GM19324 (cell line): Measurements from ENCODE around the gene SECISBP2L.
A peak's percentile ranks its signal among the peaks of the same experiment; 100 is the strongest.
"Not testable (repeated sequence)": the region's sequence is repeated elsewhere in the genome, so short reads cannot be mapped to it uniquely, and the experiment has no call there.

ENCODE experiments used
- ATAC-seq: cut with Tn5 transposase; IDR thresholded peaks from one replicate; pipeline ENCODE4 v1.9.1; 2021; ENCODE audit warnings: mild to moderate bottlenecking, moderate library complexity; ENCODE audit not compliant: unreplicated experiment, low FRiP score

Gene SECISBP2L, protein sequence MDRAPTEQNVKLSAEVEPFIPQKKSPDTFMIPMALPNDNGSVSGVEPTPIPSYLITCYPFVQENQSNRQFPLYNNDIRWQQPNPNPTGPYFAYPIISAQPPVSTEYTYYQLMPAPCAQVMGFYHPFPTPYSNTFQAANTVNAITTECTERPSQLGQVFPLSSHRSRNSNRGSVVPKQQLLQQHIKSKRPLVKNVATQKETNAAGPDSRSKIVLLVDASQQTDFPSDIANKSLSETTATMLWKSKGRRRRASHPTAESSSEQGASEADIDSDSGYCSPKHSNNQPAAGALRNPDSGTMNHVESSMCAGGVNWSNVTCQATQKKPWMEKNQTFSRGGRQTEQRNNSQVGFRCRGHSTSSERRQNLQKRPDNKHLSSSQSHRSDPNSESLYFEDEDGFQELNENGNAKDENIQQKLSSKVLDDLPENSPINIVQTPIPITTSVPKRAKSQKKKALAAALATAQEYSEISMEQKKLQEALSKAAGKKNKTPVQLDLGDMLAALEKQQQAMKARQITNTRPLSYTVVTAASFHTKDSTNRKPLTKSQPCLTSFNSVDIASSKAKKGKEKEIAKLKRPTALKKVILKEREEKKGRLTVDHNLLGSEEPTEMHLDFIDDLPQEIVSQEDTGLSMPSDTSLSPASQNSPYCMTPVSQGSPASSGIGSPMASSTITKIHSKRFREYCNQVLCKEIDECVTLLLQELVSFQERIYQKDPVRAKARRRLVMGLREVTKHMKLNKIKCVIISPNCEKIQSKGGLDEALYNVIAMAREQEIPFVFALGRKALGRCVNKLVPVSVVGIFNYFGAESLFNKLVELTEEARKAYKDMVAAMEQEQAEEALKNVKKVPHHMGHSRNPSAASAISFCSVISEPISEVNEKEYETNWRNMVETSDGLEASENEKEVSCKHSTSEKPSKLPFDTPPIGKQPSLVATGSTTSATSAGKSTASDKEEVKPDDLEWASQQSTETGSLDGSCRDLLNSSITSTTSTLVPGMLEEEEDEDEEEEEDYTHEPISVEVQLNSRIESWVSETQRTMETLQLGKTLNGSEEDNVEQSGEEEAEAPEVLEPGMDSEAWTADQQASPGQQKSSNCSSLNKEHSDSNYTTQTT

DNA sequence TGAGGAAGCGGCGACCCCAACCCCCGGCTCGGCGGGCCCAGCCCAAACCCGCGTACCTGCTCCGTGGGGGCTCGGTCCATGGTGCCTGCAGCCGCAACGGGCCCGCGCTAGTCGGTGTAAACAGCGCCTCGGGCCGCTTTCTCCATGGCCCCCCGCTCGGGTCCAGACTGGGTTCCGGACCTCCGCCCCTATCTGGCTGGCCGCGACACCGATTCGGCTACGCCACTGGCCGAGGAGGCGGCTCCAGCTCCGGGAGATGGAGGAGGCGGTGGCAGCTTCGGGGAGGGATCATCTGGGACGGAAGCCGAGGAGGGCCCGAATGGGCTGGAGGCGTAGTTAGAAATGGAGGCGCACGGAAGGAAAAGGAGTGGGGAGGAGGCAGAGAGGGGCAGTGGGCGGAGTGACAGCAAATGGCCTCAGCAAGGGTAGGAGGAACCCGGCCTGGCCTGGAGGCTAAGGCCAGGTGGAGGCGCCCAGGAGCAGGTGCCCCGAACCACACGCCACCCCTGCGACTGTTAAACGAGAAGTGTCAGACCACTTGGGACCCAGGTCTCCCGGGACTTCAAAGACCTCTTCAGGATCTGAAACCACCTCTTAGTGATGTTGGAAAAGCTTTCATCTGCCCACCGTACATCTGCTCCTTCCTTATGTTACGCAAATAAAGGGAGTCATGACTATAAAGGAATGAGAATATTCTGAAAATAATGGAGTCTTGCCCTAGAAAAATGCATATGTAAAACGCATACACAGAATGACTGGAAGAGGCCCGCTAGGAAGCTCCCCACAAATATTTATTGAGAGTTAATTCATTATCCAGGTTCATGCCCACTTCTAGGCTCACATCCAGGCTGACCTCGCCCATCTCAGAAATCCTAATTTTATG is at the start of gene SECISBP2L:
TSS of gene SECISBP2L (minus strand) at position 227 of the 883 bp plus-strand sequence. CDS start at position 80, 147 bp downstream.
- peak; percentile 98 for ATAC-seq

DNA sequence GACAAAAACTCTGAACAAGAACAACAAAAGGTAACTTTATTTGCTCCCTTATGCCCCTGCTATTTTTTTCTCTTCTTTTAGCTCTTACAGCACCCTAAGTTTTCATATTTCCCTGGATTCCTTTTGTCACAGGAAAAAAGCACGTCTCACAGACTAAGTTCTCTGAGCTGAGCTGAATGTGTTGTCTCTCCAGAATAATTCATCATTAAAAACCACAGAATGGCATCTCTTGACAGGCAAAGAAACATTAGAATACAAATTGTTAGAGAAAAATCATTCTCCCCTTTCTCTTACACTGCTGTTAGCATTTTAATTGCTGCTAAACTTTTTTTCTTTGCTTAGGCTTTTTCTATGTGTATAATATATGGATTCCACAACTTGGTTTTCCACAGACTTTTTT is 48.7 kb upstream of the SECISBP2L start:
- no peak for ATAC-seq

DNA sequence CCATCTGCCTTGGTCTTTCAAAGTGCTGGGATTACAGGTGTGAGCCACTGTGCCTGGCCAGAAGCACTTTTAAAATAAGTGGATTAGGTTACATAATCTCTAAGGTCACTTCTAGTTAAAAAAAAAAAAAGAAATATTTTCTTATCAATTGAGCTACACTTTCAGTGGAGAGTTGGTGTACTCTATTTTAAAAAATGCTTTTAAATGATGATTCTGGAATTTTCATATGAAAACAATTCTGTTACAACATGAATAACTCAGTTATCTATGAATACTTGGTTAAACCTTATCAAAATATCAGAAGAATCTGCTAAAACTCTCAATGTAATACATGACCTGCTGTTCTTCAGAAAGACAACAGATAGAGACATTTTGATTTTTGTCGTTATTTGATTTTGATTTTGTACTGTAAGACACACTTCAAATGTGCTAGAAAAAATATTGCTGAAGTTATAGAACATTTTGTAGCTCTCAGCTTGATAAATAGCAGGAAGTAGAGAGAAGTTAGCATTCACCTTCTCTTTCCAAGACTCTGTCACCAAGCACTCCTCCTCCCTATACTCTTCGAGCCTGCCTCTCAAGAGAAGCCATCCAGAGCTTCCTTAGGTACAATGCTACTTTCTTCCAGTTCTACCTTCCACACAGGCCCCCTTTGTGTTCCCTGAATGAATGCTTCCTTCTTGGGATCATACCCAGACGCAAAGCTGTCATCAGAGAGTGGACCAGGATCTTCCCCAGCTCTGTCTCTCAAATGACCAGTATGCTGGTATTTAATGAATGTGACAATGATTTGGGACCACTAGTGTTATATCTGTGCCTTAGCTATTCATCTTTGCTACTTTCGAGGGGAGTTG is 47.2 kb upstream of the SECISBP2L start:
- no peak for ATAC-seq

DNA sequence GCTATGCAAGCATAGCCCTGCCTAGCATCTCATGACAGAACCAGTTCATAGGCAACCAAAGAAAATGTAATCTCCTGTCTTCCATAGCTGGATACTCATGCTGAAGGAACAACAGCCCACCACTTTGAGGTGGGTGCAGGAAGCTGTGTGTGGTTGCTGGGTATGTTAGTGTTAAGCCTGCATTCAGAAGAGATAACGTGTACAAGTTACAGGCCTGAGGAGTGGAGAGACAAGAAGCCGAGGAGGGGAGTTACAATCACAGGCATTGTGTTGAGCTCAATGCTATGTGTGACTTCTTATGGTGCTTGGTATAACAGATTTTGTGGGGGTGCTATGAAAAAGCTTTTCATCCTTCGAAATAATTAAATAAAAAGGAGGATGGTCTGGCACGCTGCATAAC is 42.8 kb upstream of the SECISBP2L start:
- ATAC-seq, result no peak

DNA sequence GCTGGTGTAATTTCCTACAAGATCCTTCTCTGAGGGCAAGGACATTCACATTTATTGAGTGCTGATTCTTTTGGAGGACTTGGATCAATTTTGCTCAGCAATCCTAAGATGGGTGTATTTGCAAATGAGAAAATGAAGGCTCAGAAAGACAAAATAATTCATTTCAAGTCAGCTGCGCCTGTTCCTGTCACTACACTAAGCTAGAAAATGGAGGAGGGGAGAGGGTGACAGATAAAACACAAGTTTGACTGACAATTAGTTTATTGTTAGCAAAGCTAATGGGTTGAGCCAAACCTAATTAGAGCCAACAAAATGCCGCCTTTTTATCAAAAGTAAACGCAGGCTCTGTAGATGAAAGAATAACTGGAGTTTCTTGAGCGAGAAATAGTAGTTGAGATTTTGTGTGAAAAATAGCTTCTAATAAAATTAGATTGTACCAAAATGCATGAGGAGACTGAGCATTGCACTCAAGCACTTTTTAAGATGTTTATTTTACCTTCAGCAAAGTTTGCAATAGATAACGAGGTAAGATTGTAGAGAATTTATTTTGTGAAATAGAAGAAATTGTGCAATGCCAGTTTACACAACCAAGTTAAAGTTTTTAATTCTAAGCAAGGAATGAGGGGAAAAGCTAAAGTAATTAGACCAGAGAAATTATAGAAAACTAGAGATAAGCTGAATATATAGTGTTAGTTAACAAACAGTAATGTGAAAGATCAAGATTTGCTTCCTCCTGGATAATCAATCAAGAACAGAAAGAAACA is 39.6 kb upstream of the SECISBP2L start:
- no peak for ATAC-seq

DNA sequence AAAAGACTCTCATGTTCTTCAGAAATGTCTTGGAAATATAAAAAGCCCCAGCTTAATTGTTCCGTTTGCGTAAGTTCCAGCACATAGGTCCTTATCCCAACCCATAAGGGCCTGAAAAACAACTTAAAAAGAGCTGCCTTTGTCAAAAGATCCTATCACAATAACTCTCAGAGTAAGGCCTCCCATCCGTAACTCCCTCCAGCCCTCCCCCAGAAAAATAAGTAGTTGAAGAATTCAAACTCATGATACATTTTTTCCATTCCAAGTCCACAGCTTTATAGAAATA is 38.0 kb upstream of the SECISBP2L start:
- no peak for ATAC-seq

DNA sequence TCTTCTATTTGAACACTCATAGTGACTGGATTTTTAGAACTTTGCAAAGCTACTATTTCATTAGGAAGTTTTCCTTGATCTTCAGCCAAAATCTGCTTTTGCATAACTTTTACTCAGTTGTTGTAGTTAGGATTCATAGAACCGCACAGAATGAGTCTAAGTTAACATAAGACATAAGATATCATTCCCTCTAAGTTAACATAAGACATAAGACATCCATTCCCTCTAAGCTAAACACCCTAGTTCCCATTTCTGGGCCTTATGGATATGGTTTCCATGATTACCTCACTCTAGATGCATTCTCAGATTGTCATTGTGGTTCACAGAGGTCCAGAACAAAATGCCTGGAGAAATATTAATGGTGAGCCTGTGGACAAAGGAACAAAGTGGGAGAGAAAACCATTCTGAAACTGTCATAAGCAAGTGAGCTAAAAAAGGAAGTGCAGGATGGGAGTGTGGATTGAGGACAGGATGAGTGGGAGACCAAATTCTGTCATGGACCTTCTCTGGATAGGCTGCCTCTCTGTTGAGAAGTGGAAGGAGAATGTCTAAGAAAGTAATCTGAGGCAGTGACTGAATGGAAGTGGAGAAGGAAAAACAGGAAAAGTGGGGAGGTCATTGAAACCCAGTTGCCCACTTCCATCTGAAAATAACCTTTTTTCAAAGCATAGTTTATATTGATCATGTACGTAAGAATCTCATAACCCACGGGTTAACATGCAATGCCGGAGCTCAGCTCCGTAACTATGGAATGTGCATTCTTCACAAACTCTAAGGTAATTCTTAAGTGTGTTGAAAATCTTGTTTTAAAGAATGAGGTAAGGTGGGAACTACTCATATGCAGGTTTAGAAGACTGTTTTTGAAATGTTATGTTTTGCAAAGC is 37.4 kb upstream of the SECISBP2L start:
- no peak for ATAC-seq

DNA sequence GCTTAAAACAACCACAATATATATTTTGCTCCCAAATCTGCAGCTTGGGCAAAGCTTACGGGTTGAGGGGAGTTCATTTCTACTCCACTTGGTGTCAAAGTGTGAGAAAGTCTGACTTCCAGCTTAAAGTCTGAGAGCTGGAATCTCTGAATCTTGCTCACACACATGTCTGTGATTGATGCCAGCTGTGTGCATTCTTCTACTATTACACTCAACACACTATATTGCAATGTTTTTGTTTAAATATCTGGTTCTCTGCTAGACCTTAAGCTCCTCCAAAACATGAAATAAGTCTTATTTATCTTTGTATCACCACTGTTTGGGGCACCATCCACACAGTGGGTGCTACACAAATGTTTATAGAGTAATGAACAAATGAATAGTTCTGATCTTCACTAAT is 36.7 kb upstream of the SECISBP2L start:
- ATAC-seq, result no peak

DNA sequence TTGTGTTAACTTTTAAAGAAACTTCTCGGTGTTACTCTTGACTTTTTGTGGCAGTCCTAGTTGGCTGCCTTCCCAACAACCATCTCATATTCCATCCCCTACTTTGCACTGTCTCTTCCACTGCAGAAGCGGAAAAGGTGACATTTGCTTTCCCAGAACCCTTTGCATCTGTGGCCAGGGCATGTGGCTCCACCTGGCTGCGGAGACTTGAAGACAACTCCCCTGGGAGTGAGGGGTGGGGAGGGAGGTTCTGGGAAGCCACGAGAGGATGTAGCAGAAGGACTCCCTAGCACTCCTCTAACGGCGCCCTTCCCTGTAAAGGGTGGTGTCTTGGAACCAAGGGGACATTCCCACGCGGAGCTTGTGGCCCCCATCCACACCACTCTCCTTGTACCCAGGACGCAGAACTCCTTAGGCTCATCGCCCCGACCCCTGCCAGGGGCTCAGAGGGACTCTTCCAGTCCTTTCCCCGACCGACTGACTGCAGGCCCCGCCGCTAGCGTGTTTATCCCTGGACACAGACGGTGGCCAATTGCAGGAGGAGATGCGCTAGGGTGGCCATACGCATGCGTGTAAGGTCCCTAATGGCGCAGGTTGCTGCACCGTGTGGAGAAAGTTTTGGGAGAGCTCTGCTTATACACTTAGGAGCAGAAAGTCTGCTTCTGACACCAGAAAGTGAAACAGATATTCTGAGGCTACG is 33.2 kb upstream of the SECISBP2L start:
- no peak for ATAC-seq

DNA sequence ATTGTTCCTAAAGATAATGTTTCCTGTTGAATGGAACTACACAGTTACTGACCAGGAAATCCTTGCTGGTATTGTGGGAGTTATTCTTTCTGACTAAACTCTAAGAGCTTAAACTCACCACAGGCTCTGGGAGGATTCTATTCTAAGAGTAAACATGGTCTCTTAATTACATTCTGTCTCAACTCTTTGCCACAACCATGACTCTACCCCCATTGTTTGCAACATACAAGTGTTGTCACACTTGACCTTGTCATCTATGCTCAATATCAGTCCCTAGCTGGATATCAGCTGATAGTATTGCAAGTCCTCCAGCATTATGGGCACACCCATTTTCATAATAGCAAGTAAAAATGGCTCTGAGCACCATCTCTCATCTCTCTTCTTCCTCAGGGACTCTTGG is 29.6 kb upstream of the SECISBP2L start:
- ATAC-seq, result no peak

DNA sequence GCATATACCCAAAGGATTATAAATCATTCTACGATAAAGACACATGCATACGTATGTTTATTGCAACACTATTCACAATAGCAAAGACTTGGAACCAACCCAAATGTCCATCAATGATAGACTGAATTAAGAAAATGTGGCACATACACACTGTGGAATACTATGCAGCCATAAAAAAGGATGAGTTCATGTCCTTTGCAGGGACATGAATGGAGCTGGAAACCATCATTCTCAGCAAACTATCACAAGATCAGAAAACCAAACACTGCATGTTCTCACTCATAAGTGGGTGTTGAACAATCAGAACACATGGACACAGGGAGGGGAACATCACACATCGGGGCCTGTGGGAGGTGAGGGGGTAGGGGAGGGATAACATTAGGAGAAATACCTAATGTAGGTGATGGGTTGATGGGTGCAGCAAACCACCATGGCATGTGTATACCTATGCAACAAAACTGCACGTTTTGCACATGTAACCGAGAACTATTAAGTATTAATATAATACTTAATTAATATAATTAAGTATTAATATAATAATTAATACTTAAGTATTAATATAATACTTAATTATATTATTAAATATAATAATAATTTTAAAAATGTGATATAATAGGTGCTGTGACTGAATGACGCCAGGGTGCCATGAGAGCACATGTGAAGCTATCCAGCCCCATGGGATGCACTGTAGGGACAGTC is 28.5 kb upstream of the SECISBP2L start:
- not testable (repeated sequence) for ATAC-seq

DNA sequence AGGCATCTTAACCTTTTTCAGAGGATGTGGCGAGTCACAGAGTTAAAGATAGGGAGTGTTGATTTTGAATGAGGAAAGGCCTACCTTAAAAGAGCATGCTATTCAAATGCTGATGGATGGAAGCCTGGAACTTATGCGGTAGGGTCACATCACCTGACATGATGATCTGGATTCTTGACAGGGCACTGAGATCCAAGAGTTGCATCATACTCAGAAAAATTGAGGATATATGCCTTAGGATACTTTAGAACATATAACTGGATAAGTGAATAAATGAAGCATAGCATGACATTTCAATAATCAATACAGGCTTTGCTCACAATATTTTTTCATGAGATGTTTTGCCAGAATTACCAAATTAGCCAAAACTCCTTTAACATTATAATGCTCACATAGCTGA is 20.1 kb upstream of the SECISBP2L start:
- ATAC-seq, result no peak

DNA sequence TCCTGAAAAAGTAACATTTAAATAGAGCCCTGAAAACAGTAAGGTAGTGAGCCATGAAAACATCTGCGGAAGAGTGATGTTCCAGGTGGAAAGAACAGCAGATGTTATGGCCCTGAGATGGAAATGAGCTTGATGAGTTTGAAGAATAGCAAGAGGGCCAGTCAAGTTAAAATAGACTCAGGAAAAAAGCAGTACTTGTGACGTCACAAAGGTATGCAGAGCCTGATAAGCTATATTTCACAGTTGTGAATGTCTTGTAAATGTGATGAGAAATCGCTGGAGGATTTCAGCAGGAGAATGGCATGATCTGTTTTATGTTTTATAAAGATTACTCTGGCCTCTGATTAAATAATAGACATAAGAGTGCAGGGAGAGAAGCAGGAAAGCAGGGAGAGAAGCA is 18.6 kb upstream of the SECISBP2L start:
- no peak for ATAC-seq

DNA sequence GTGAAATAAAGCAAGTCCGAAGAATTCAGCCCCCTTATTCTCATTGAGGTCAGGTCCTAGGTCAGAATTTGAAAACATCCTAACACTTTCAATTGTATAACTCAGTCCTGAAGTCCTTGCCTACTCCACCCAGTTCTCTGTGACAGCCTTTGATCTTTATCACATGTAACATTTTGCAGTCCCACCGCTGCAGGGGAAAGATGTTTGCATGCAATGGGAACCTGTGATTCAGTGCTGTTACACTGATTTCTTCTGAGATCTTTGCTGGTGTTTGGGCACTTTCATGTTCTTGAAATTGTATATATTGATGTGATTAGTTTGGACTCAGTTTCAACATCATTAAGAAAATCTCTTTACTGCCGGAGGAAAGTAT is 18.0 kb upstream of the SECISBP2L start:
- ATAC-seq, result no peak

DNA sequence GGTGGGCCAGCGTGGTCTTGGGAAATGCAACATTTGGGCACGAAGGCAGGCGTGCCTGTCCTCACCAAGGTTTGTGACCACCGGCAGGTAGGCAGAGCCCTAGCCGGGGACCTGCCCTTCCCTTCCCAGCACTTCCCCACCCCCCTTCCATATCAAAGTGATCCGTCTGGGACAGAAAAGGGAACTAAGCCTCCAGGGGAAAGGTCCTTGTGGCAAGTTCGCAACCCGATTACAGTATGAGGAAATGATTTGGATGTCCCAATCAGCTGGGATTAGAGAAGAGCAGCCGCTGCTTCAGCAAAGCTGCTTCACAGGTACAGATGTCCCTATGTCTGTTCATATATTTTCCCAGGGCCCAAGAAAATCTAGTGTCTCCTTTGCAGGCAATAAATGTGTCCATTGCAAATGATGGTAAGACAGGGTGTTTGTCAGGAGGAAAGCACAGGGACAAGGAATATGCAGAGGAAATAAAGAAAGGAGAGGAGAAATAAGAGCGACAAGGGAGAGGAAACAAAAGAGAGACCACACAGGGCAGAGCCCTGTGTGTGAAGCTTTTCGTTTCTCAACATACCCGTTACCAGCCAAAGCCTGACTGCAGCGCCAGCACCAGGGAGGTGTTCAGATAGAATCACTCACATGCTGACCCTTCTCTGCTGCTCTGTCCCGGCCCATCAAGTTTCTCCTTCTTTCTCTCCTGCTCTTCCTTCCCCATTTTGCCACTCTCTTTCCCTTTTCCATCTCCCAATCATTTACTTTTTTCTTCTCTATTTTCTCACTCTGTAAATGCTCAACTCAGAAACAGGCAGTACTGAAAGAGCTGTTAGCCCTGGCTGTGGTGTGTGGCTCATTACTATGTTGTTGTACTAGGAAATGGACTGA is 17.4 kb upstream of the SECISBP2L start:
- ATAC-seq, result no peak

DNA sequence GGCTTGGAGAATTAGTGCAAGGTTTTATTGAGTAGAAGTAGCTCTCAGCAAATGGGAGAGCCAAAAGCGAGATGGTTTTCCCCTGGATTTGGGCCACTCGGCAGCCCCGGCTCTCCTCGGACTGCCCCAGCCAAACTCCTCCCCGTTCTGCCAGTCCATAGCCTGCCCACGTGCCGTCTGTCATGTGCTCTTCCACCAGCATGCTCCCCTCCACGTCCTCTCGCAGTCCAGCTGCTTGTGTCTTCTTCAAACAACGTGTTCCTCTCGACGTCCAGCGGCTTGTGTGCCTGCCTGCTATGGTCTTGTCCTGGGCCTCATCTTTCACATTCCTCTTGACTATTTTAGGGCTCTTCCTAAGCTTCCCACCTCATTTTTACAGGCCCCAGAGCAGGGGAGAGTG is 16.7 kb upstream of the SECISBP2L start:
- ATAC-seq, result no peak
